Measurements from ENCODE around the gene OR2AG1. TPM values are rescaled to one million over a fixed set of nuclear protein-coding genes. Genes with fewer than 3 reads are reported as not detected.
A peak's percentile ranks its signal among the peaks of the same experiment; 100 is the strongest.

Gene OR2AG1
- total and polyA plus RNA-seq, 7 donors = not detected

GRCh38 chr11:6736495-6737121 is 46.2 kb upstream of the OR2AG1 start:
- no peak for TF ChIP-seq POLR2A (IDR thresholded peaks at IDR 0.05)
- TF ChIP-seq POLR2AphosphoS5 (IDR thresholded peaks at IDR 0.05) = no peak
- no peak for TF ChIP-seq EP300 (IDR thresholded peaks at IDR 0.05)
- H3K36me3 ChIP-seq = no peaks in the 10 kb centered on the region
- DNase-seq = no peak
- 44 to 50% methylated on average over 3 of the region's 3 CpGs for WGBS, 2 donors
- H3K4me1 ChIP-seq = no peaks in the 10 kb centered on the region
- no peaks in the 10 kb centered on the region for H3K9me3 ChIP-seq
- H3K4me3 ChIP-seq = no peak overlapping the region
- H3K27ac ChIP-seq = no peak overlapping the region
- no peaks in the 10 kb centered on the region for H3K27me3 ChIP-seq
- intact Hi-C loops (cut with DNase I) = no loop called here

GRCh38 chr11:6737872-6738466 is 44.9 kb upstream of the OR2AG1 start:
- peak; percentile 10 to 52 (median 26) for TF ChIP-seq CTCF (IDR thresholded peaks at IDR 0.05)
- no peak for TF ChIP-seq POLR2AphosphoS5 (IDR thresholded peaks at IDR 0.05)
- no peak for DNase-seq
- H3K27ac ChIP-seq = no peak overlapping the region
- intact Hi-C loops (cut with DNase I) = no loop called here
- WGBS, 2 donors = 10 to 12% methylated on average over 2 of the region's 2 CpGs
- H3K9me3 ChIP-seq = no peaks in the 10 kb centered on the region
- H3K27me3 ChIP-seq = no peaks in the 10 kb centered on the region
- no peak overlapping the region for H3K4me3 ChIP-seq
- H3K4me1 ChIP-seq = no peaks in the 10 kb centered on the region
- no peaks in the 10 kb centered on the region for H3K36me3 ChIP-seq

GRCh38 chr11:6738590-6738989 is 44.2 kb upstream of the OR2AG1 start:
- Histone ChIP-seq H3K27me3 (no peaks in the 10 kb centered on the region), H3K4me1 (no peaks in the 10 kb centered on the region), H3K27ac (no peak overlapping the region), H3K4me3 (no peak overlapping the region), H3K9me3 (no peaks in the 10 kb centered on the region), H3K36me3 (no peaks in the 10 kb centered on the region)
- intact Hi-C loops (cut with DNase I) = no loop called here
- no peak for TF ChIP-seq POLR2AphosphoS5 (IDR thresholded peaks at IDR 0.05)
- no peak for DNase-seq
- WGBS, 2 donors = 76 to 89% methylated on average over 1 of the region's 1 CpG

GRCh38 chr11:6742260-6742659 is 40.6 kb upstream of the OR2AG1 start:
- H3K4me1 ChIP-seq = no peaks in the 10 kb centered on the region
- intact Hi-C loops (cut with DNase I) = no loop called here

GRCh38 chr11:6745018-6745417 is 37.8 kb upstream of the OR2AG1 start:
- H3K36me3 ChIP-seq = no peaks in the 10 kb centered on the region
- H3K27me3 ChIP-seq = no peaks in the 10 kb centered on the region
- TF ChIP-seq POLR2A (IDR thresholded peaks at IDR 0.05) (no peak), CTCF (IDR thresholded peaks at IDR 0.05) (no peak), POLR2AphosphoS5 (IDR thresholded peaks at IDR 0.05) (no peak), EP300 (IDR thresholded peaks at IDR 0.05) (no peak)
- intact Hi-C loops (cut with DNase I) = no loop called here
- no peak for DNase-seq
- no peaks in the 10 kb centered on the region for H3K9me3 ChIP-seq
- no peaks in the 10 kb centered on the region for H3K4me1 ChIP-seq
- H3K27ac ChIP-seq = no peak overlapping the region
- WGBS, 2 donors = 43 to 55% methylated on average over 4 of the region's 4 CpGs
- no peak overlapping the region for H3K4me3 ChIP-seq

More at GRCh38 chr11:6742260-6742659, 40.6 kb upstream of the OR2AG1 start:
- no peaks in the 10 kb centered on the region for H3K27me3 ChIP-seq
- no peak overlapping the region for H3K27ac ChIP-seq
- no peak for TF ChIP-seq POLR2A (IDR thresholded peaks at IDR 0.05)
- TF ChIP-seq POLR2AphosphoS5 (IDR thresholded peaks at IDR 0.05) = no peak
- TF ChIP-seq EP300 (IDR thresholded peaks at IDR 0.05) = no peak
- TF ChIP-seq CTCF (IDR thresholded peaks at IDR 0.05) = no peak
- DNase-seq = no peak
- H3K9me3 ChIP-seq = no peaks in the 10 kb centered on the region
- 73 to 74% methylated on average over 7 of the region's 7 CpGs for WGBS, 2 donors
- H3K36me3 ChIP-seq = no peaks in the 10 kb centered on the region
- no peak overlapping the region for H3K4me3 ChIP-seq

All from sigmoid colon (tissue), 7 donors.